Liver (tissue), 9 donors: Measurements from ENCODE around the gene FAM78A. TPM values are rescaled to one million over a fixed set of nuclear protein-coding genes. Genes with fewer than 3 reads are reported as not detected.

Experiments used
- DNase-seq: peaks from one replicate; pipeline ENCODE4 v3.0.0-alpha.2; 2017; ENCODE audit warnings: low spot score
- H3K27ac ChIP-seq, 2 donors: one replicate each; pipeline ENCODE4 v1.7.0; 2013; ENCODE audit warnings: inconsistent platforms in 2 of 2, low read length in 2 of 2, control low read depth in 1 of 2, low read depth in 1 of 2, mild to moderate bottlenecking in 1 of 2
- H3K27me3 ChIP-seq, 4 donors: one replicate each; pipeline versions ENCODE4 v1.6.1 to v1.7.0; 2013; ENCODE audit warnings: low read length in 3 of 4, inconsistent platforms in 1 of 4, mild to moderate bottlenecking in 1 of 4, moderate library complexity in 1 of 4; ENCODE audit not compliant: control insufficient read depth in 4 of 4, insufficient read depth in 4 of 4
- H3K36me3 ChIP-seq, 4 donors: one replicate each; pipeline versions ENCODE4 v1.6.1 to v1.7.0; 2013; ENCODE audit warnings: low read length in 3 of 4, mild to moderate bottlenecking in 3 of 4, low read depth in 1 of 4, moderate library complexity in 1 of 4; ENCODE audit not compliant: control insufficient read depth in 4 of 4, insufficient read depth in 3 of 4
- H3K4me1 ChIP-seq, 4 donors: one replicate each; pipeline versions ENCODE4 v1.6.1 to v1.7.0; 2013; ENCODE audit warnings: low read length in 3 of 4, mild to moderate bottlenecking in 3 of 4, moderate library complexity in 1 of 4; ENCODE audit not compliant: control insufficient read depth in 4 of 4, insufficient read depth in 4 of 4
- H3K4me3 ChIP-seq, 3 donors: one replicate each; pipeline versions ENCODE4 v1.6.1 to v1.7.0; 2013; ENCODE audit warnings: low read length in 3 of 3, control low read depth in 1 of 3, low read depth in 1 of 3, mild to moderate bottlenecking in 1 of 3
- H3K9ac ChIP-seq, 2 donors: one replicate each; pipeline ENCODE4 v1.7.0; 2013; ENCODE audit warnings: low read length in 2 of 2, mild to moderate bottlenecking in 2 of 2, moderate library complexity in 2 of 2, control low read depth in 1 of 2, low read depth in 1 of 2
- H3K9me3 ChIP-seq, 4 donors: one replicate each; pipeline versions ENCODE4 v1.6.1 to v1.7.0; 2013; ENCODE audit warnings: low read length in 3 of 4; ENCODE audit not compliant: control insufficient read depth in 4 of 4
- ATF3 ChIP-seq: IDR thresholded peaks from 2 replicates; pipeline ENCODE4 v1.6.1; 2016; ENCODE audit warnings: antibody characterized with exemption
- CTCF ChIP-seq: fragments of 150-350 bp; IDR thresholded peaks from 2 replicates; pipeline ENCODE4 v1.5.1; 2017; ENCODE audit warnings: improper control_type of control experiment, low read depth, low read length; ENCODE audit not compliant: missing input control
- EGR1 ChIP-seq, 2 donors: IDR thresholded peaks; 2 replicates each; pipeline ENCODE4 v1.6.1; 2016 to 2018; ENCODE audit warnings: antibody characterized with exemption in 2 of 2, low read depth in 2 of 2
- FOXA1 ChIP-seq: IDR thresholded peaks from 2 replicates; pipeline ENCODE4 v1.6.1; 2016; ENCODE audit warnings: antibody characterized with exemption
- FOXA2 ChIP-seq: IDR thresholded peaks from 2 replicates; pipeline ENCODE4 v1.6.1; 2016; ENCODE audit warnings: antibody characterized with exemption
- GABPA ChIP-seq, 2 donors: IDR thresholded peaks in 1 of 2; conservative IDR thresholded peaks in 1 of 2; 2 replicates each; pipeline ENCODE4 v1.6.1; 2016; ENCODE audit warnings: antibody characterized with exemption in 2 of 2, mild to moderate bottlenecking in 1 of 2, moderate library complexity in 1 of 2
- HNF4A ChIP-seq, 2 donors: conservative IDR thresholded peaks; 2 replicates each; pipeline ENCODE4 v1.6.1; 2016; ENCODE audit warnings: antibody characterized with exemption in 2 of 2, mild to moderate bottlenecking in 2 of 2
- HNF4G ChIP-seq: IDR thresholded peaks from 2 replicates; pipeline ENCODE4 v1.6.1; 2016; ENCODE audit warnings: antibody characterized with exemption
- JUND ChIP-seq, 2 donors: IDR thresholded peaks; 2 replicates each; pipeline ENCODE4 v1.6.1; 2016; ENCODE audit warnings: antibody characterized with exemption in 2 of 2
- NR2F2 ChIP-seq: IDR thresholded peaks from 2 replicates; pipeline ENCODE4 v1.6.1; 2016; ENCODE audit warnings: antibody characterized with exemption
- RAD21 ChIP-seq, 2 donors: IDR thresholded peaks; 2 replicates each; pipeline ENCODE4 v1.6.1; 2016; ENCODE audit warnings: antibody characterized with exemption in 2 of 2, mild to moderate bottlenecking in 2 of 2
- RXRA ChIP-seq, 2 donors: IDR thresholded peaks; 2 replicates each; pipeline ENCODE4 v1.6.1; 2017 to 2018; ENCODE audit warnings: antibody characterized with exemption in 2 of 2, mild to moderate bottlenecking in 1 of 2
- SP1 ChIP-seq: IDR thresholded peaks from 2 replicates; pipeline ENCODE4 v1.6.1; 2018; ENCODE audit warnings: antibody characterized with exemption, mild to moderate bottlenecking
- TAF1 ChIP-seq: conservative IDR thresholded peaks from 2 replicates; pipeline ENCODE4 v1.6.1; 2016; ENCODE audit warnings: antibody characterized with exemption, mild to moderate bottlenecking
- YY1 ChIP-seq: IDR thresholded peaks from 2 replicates; pipeline ENCODE4 v1.6.1; 2016; ENCODE audit warnings: antibody characterized with exemption, mild to moderate bottlenecking
- ZBTB33 ChIP-seq: IDR thresholded peaks from 2 replicates; pipeline ENCODE4 v1.6.1; 2016; ENCODE audit warnings: antibody characterized with exemption
- WGBS: extraction: QIAGEN DNeasy Blood & Tissue Kit; methylation state at CpG from one replicate; pipeline ENCODE4 v1.1.7; 2013; 5-methylcytosine and 5-hydroxymethylcytosine counted together
- polyA plus RNA-seq, 2 donors: library from polyadenylated mRNA; stranded (reverse) in 1 of 2; unstranded in 1 of 2; fragments of 200-250 nt in 1 of 2; fragments of >200 nt in 1 of 2; fragmentation: Nextera tagmentation in 1 of 2; extraction: Ambion mirVana in 1 of 2; gene quantifications; one replicate each; pipeline versions ENCODE4 v1.2.1 to v1.2.3, GENCODE V29; 2013 to 2015
- total RNA-seq, 2 donors: library from RNA; depleted of rRNA; stranded (reverse); fragments of >200 nt; gene quantifications; one replicate each; pipeline ENCODE4 v1.2.3, GENCODE V29; 2014
- TF ChIP-seq, protein P1 (sequence below): IDR thresholded peaks from 2 replicates; pipeline ENCODE4 v1.6.1; 2016; ENCODE audit warnings: antibody characterized with exemption
- donor health status: healthy.
- donor health status: healthy.
- donor health status: healthy.
- donor health status: healthy.
- donor health status: healthy.

FAM78A gene
- total and polyA plus RNA-seq, 4 donors: 0.25 to 6.6 (median 1.7) TPM

- TF ChIP-seq CTCF (no peak), NR2F2 (no peak)
Observed at GRCh38 chr9:131298816-131299215, 22.5 kb upstream of the FAM78A start (continued).

DNA sequence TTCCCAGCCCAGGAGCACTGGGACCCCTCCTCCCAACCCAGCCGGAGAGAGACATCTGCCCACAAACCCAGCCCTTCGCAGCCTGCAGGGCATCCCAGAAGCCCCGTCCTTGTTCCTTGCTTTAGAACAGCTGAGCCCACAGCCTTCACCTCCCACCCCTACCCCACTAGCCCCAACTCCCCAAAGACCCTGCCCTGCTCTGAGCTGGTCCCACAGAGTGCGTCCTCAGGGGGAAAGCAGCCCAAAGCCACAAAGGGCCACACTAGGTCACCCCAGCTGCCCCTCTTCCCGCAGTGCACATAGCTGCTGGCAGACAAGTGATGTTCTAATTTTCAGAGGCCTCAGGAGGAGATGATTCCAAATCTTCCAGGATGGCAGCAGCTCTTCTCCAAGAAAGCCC is 22.0 kb upstream of the FAM78A start:
- DNase-seq: no peak
- no peak overlapping the region for H3K4me3 ChIP-seq
- no peak overlapping the region for H3K27ac ChIP-seq
- no peaks in the 10 kb centered on the region for H3K9me3 ChIP-seq
- TF ChIP-seq CTCF: no peak
- TF ChIP-seq HNF4A (conservative IDR thresholded peaks at IDR 0.05): no peak
- TF ChIP-seq GABPA (IDR thresholded peaks at IDR 0.05 in 1 of 2, conservative IDR thresholded peaks at IDR 0.05 in 1 of 2): no peak
- TF ChIP-seq SP1: no peak
- no peak for TF ChIP-seq NR2F2
- TF ChIP-seq TAF1: no peak
- no peak for TF ChIP-seq ZBTB33
- TF ChIP-seq JUND (IDR thresholded peaks at IDR 0.05): no peak
- no peak for TF ChIP-seq RXRA (IDR thresholded peaks at IDR 0.05)
- TF ChIP-seq FOXA1: no peak
- no peak for TF ChIP-seq FOXA2
- TF ChIP-seq, protein P1, sequence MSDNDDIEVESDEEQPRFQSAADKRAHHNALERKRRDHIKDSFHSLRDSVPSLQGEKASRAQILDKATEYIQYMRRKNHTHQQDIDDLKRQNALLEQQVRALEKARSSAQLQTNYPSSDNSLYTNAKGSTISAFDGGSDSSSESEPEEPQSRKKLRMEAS: no peak
- TF ChIP-seq ATF3: no peak
- TF ChIP-seq EGR1 (IDR thresholded peaks at IDR 0.05; ENCODE audit: low read depth in 2 of 2): no peak
- TF ChIP-seq HNF4G: no peak
- TF ChIP-seq RAD21 (IDR thresholded peaks at IDR 0.05): no peak
- H3K4me1 ChIP-seq: no peaks in the 10 kb centered on the region
- H3K27me3 ChIP-seq: no peaks in the 10 kb centered on the region
- no peaks in the 10 kb centered on the region for H3K36me3 ChIP-seq
- 91% methylated on average over 5 of the region's 5 CpGs for WGBS
- H3K9ac ChIP-seq: no peak overlapping the region

DNA sequence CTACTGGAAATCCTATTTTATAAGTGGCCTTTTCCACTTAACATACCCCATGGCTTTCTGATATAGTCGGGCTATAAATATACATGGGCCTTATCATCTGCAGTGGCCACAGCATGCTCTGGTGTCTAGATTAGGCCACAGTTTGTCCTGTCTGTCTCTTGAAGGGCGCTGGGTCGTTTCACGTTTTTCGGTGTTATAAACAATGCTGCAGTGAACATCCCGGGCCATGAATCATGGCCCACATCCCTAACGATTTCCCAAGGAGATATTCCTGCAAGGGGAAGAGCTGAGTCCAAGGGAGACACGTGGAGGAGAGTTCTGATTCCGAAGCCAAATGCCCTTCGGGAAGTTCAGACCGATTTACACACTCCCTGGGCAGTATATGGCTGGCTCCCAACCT is 21.6 kb upstream of the FAM78A start:
- Histone ChIP-seq H3K4me1 (no peaks in the 10 kb centered on the region), H3K9ac (no peak overlapping the region), H3K4me3 (no peak overlapping the region), H3K27ac (no peak overlapping the region), H3K27me3 (no peaks in the 10 kb centered on the region), H3K36me3 (no peaks in the 10 kb centered on the region), H3K9me3 (no peaks in the 10 kb centered on the region)
- no peak for DNase-seq
- 75% methylated on average over 11 of the region's 11 CpGs for WGBS
- TF ChIP-seq FOXA1: no peak
- TF ChIP-seq SP1: no peak
- no peak for TF ChIP-seq NR2F2
- no peak for TF ChIP-seq YY1
- no peak for TF ChIP-seq RXRA (IDR thresholded peaks at IDR 0.05)
- no peak for TF ChIP-seq RAD21 (IDR thresholded peaks at IDR 0.05)
- no peak for TF ChIP-seq TAF1
- no peak for TF ChIP-seq JUND (IDR thresholded peaks at IDR 0.05)
- TF ChIP-seq ZBTB33: no peak
